ENCODE measurements around the gene METTL1.

The METTL1 gene

DNA sequence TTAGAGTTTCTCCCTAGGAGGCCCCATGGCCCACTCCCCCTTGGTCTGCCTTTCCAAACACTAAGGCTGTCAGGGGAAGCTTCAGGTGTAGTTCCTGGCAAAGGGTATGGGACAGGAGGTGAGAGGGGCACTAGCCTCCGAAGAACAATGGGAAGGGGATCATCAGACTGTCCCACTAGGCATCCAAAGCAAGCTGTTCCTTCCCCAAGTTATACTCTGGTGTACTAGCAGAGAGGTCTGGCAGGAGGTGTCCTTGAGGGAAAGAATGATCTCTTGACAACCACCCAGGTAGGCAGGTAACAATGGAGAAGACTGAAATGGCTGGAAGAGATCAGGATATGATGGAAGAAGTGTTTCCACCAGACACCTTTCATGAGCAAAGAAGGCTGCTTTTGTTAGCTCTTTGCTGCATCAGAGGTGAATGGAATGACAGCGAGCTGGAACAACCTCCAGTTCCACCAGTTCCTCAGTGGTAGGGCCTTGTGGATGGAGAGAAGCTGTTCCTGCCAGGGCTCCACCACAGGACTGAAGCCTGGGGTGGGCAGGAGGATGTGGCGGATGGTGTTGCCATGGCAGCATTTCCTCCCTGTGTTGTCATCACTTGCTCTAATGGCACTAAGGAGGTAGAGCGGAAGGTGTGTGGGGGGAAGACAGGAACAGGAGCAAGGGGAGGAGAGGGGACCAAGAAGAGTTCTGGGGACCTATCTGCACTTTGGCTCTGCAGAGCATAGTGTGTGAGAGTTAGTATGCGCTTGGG is 31.1 kb downstream of the METTL1 start:
- H3K9me3 ChIP-seq (ENCODE audit: severe bottlenecking): no peaks in the 10 kb centered on the region
- H3K4me3 ChIP-seq (ENCODE audit: low read depth, low read length): no peak overlapping the region
- H3K27me3 ChIP-seq (ENCODE audit: insufficient read depth, low read depth, severe bottlenecking): peaks cover 20% of the 10 kb centered on the region
- peaks cover 4% of the 10 kb centered on the region; the same call in 1 of the 2 replicates for H3K36me3 ChIP-seq
- TF ChIP-seq, protein P1, sequence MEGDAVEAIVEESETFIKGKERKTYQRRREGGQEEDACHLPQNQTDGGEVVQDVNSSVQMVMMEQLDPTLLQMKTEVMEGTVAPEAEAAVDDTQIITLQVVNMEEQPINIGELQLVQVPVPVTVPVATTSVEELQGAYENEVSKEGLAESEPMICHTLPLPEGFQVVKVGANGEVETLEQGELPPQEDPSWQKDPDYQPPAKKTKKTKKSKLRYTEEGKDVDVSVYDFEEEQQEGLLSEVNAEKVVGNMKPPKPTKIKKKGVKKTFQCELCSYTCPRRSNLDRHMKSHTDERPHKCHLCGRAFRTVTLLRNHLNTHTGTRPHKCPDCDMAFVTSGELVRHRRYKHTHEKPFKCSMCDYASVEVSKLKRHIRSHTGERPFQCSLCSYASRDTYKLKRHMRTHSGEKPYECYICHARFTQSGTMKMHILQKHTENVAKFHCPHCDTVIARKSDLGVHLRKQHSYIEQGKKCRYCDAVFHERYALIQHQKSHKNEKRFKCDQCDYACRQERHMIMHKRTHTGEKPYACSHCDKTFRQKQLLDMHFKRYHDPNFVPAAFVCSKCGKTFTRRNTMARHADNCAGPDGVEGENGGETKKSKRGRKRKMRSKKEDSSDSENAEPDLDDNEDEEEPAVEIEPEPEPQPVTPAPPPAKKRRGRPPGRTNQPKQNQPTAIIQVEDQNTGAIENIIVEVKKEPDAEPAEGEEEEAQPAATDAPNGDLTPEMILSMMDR (IDR thresholded peaks at IDR 0.05; ENCODE audit: low read depth, low read length): no peak
- DNase-seq: no peak
- no peak overlapping the region for H3K27ac ChIP-seq

DNA sequence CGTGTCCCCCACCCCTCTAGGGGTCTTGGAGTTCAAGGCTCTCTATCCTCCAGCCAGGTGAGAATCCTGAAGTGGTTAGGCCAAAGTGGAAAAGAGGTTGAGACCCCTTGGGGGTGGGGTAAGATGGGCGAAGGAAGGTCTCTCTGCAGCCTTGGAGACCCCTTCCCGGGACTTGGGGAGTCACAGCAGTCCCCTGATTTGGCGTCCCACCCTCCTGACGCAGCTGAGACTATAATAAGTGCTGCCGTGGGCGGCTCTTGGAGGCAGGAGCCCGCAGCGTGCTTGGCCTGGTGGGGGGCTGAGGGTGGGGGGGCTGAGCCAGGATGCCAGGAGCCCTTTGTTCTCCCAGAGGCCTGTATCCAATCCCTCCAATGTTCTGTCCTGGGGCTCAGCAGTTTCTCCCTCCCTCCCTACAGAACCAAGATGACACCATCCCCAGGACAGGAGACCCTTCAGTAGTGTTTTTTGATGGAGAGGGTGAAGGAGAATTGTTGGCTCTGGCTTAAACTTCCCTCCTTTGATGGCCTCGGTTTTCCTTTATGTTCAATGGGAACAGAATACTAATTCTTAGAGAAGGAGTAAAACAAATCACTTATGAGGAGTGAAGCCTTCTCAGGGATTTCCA is 31.9 kb downstream of the METTL1 start:
- Histone ChIP-seq H3K9me3 (ENCODE audit: severe bottlenecking) (no peaks in the 10 kb centered on the region), H3K36me3 (no peaks in the 10 kb centered on the region), H3K27ac (no peak overlapping the region), H3K4me3 (ENCODE audit: low read depth, low read length) (no peak overlapping the region), H3K27me3 (ENCODE audit: insufficient read depth, low read depth, severe bottlenecking) (peaks cover 20% of the 10 kb centered on the region)
- no peak for DNase-seq
- TF ChIP-seq, protein P1 (IDR thresholded peaks at IDR 0.05; ENCODE audit: low read depth, low read length): no peak

DNA sequence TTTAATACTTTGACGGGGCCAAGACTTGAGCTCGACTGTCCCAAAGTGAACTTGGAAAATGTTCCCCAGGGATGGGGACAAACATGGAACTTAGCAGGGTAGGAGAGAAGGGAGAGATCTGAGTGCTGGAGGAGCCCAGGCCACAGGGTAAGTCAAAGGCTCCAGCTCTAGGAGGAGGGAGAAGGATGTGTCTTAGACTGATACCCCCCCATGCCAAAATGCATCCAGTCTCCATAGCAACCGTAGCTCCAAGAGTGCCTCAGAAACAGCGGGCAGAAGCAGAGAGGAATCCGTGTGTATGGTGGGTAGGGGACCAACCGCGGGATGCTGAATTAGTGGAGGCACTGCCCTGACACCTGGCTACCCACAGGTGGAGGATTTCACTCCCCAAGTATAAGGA is 32.5 kb downstream of the METTL1 start:
- TF ChIP-seq, protein P1 (IDR thresholded peaks at IDR 0.05; ENCODE audit: low read depth, low read length): no peak
- Histone ChIP-seq H3K27ac (no peak overlapping the region), H3K9me3 (ENCODE audit: severe bottlenecking) (no peaks in the 10 kb centered on the region), H3K36me3 (no peaks in the 10 kb centered on the region), H3K27me3 (ENCODE audit: insufficient read depth, low read depth, severe bottlenecking) (peaks cover 20% of the 10 kb centered on the region), H3K4me3 (ENCODE audit: low read depth, low read length) (peak overlapping the region; percentile 49; the same call in 1 of the 2 replicates)
- DNase-seq: no peak

DNA sequence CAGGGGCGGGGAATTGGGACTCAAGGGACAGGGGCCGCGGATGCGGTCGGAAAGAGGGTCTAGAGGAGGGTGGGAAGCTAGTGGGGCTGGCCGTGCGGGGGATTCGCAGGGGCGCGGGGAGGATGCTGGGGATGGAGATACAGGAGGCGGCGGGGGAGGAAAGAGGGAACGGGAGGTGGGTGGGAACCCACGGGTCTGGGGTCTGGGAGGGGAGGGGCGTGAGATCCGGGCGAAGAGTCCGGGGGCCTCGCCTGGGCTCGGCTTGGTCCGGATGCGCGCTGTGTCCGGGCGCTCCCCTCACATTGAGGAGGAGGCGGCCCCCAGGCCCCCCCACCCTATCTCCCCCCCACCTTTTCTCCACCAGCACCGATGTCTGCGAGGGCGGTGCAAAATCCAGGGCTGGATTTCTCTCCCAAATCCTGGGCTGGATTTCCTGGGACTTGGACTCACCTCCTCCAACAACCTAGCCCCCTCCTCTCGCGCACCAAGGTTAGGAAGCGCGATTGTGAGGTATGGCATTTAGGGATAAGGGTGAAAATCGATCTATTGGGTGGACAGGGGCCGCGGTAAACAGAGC is 33.2 kb downstream of the METTL1 start, which contains the start of gene AGAP2:
TSS of gene AGAP2 (minus strand) at position 82 of the 577 bp plus-strand sequence. CDS start 496 bp downstream, outside the sequence.
- peak within 1 kb of the TSS; percentile 49 for H3K4me3 ChIP-seq (ENCODE audit: low read depth, low read length)
- no peaks in the 10 kb centered on the region for H3K36me3 ChIP-seq
- H3K27me3 ChIP-seq (ENCODE audit: insufficient read depth, low read depth, severe bottlenecking): peaks cover 20% of the 10 kb centered on the region

DNA sequence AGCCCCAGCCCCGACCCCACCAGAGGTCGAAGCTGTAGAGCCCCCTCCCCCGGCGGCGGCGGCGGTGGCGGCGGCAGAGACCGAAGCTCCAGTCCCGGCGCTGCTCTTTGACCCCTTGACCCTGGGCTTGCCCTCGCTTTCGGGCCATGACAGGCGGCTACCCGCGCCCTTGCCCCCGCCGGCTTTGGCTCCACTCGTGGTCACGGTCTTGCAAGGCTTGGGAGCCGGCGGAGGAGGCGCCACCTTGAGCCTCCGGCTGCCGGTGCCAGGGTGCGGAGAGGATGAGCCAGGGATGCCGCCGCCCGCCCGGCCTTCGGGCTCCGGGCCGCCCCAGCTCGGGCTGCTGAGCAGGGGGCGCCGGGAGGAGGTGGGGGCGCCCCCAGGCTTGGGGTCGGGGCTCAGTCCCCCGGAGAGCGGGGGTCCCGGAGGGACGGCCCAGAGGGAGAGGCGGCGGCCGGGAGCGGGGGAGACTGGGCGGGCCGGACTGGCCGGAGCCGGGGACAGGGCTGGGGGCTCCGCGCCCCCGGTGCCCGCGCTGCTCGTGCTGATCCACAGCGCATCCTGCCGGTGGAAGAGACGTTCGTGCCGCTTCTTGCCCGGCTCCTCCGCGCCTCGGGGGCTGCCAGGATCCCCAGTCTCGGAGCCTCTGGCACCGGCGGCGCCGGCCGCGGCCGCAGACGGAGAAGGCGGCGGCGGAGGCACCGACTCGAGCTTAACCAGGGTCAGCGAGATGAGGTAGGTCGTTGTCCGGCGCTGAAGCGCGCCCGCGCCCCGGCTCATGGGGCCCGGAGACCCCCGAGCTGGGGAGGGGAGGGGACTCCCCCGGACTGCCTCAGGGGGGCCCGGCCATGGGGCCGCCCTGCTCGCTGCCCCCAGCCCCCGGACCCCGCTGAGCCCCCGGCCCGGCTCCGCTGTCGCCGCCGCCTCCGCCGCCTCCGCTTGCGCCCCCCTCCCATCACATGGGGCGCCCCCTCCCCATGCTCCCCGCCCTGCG is 34.1 kb downstream of the METTL1 start:
- H3K36me3 ChIP-seq: no peaks in the 10 kb centered on the region
- peaks cover 20% of the 10 kb centered on the region for H3K27me3 ChIP-seq (ENCODE audit: insufficient read depth, low read depth, severe bottlenecking)

More for the DNA sequence above, 33.2 kb downstream of the METTL1 start, which contains the start of gene AGAP2:
- no peak within 1 kb of the TSS for H3K27ac ChIP-seq
- DNase-seq: peak; percentile 64
- no peaks in the 10 kb centered on the region for H3K9me3 ChIP-seq (ENCODE audit: severe bottlenecking)
- TF ChIP-seq, protein P1 (IDR thresholded peaks at IDR 0.05; ENCODE audit: low read depth, low read length): no peak

More for the DNA sequence above, 34.1 kb downstream of the METTL1 start:
- peak; percentile 37 for DNase-seq
- TF ChIP-seq, protein P1 (IDR thresholded peaks at IDR 0.05; ENCODE audit: low read depth, low read length): peak; percentile 53; the same call in 1 of the 2 replicates
- Histone ChIP-seq H3K9me3 (ENCODE audit: severe bottlenecking) (no peaks in the 10 kb centered on the region), H3K27ac (no peak overlapping the region), H3K4me3 (ENCODE audit: low read depth, low read length) (peak overlapping the region; percentile 49)
